ENCODE measurements around the gene STPG4.

The STPG4 gene

DNA sequence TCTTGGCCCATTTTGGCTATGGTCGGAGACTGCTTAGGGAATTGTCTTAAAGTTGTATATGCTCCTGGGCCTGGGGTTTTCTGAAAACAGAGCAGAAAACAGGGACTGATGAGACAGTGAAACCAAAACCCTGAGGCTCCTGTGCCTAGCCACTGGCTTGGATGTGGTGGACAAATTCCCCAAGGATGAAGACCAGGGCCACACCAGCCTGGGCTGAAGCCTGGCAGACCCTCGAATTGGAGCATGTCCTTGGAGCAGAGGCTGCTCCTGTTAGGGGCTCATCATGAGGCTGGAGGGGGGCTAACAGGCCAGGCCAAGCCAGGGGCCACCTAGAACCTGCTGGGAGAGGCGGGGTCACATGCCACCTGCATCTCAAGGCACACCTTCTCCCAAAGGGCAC is 68.1 kb downstream of the STPG4 start:
- no peak for DNase-seq (ENCODE audit: low spot score)

DNA sequence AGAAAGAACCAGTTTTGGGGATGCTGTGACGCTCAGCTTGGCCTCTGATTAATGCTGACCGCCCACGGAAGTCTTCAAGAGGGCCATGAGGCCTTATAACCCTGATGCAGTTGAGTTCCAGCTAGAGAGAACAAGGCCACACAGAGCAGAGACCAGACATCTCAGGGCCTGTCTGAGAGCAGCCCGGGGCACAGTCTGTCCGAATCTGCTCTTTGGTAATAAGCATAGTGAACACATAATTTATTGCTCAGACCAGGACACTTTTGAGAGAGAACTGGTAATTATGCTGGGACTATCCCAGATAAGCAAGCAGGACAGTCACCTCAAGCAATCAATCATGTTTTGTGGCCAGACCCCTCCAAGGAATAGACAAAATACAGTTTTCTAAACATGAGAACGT is 68.5 kb downstream of the STPG4 start:
- DNase-seq (ENCODE audit: low spot score), result no peak

- DNase-seq (ENCODE audit: low spot score), result no peak
Observed at GRCh38 chr2:47086054-47086471, 69.0 kb downstream of the STPG4 start.

DNA sequence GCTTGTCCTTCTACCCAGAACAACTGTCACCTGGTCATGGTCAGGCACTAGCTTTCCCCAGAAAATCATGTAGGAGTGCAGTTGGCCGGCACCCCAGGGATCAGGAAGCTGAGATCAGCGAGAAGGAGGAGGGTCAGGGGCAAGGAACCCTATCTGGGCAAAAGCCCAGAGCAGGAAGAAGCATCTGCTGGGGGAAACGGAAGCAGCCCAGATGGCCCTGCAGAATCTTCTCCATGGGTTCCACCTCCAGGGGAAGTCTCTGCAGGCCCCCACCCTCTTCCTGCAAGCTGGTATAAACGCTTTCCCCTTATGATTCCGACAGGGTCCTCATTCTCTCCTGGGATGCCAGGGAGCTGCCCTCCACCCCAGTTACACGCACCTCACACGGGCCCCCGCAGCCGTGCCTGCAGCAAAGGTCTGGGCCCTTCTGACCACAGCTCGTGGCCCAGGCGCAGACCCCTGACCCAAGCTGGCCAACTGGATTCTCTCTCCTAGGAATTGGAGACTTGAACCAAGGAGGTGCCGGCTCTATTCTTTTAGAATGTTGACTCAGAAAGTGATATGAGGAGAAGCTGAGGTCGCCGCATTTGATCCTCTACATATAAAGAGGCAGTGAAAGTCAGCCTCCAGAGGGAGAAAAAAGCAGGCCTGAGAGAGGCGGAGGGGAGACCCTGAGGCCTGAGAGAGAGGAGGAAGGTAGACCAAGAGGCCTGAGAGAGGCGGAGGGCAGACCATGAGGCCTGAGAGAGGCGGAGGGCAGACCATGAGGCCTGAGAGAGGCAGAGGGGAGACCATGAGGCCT is 71.0 kb downstream of the STPG4 start:
- DNase-seq (ENCODE audit: low spot score), result no peak

DNA sequence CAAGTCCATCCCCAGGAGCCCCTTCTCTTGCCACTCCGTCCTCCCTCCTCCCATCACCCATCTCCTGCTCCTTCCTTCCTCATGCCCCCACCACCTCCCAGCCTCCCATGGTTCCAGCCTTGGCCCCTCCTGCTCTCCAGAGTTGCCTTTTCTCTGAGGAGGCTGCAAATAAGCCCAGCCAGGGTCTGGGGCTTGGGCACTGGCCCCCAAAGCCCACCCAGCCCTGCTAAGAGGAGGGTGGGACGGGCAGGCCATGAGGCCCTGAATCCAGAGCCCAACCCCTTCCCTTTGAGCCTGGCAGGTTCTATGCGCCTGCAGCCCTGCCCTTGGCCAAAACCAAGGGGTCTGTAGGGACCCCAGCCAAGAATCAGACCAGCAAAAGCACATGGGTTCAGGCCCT is 71.6 kb downstream of the STPG4 start:
- no peak for DNase-seq (ENCODE audit: low spot score)

DNA sequence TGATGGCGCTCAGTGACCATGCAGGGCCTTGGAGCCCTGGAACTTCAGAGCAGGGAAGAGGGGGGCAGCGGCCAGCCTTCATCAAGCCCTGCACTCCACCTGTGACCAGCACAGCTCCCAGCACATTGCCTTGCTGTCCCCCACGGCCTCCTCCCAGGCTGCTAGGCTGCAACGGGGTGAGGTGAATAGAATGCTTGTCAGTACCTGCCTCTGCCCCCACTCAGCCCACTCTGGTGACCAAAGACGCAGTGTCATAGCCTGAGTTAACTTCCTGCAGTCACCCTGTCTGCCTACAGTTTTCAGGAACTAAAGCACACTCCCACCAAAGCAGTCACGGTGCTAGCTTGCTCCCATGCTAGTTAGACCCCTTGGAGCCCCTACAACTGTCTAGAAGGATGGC is 72.1 kb downstream of the STPG4 start:
- no peak for DNase-seq (ENCODE audit: low spot score)

DNA sequence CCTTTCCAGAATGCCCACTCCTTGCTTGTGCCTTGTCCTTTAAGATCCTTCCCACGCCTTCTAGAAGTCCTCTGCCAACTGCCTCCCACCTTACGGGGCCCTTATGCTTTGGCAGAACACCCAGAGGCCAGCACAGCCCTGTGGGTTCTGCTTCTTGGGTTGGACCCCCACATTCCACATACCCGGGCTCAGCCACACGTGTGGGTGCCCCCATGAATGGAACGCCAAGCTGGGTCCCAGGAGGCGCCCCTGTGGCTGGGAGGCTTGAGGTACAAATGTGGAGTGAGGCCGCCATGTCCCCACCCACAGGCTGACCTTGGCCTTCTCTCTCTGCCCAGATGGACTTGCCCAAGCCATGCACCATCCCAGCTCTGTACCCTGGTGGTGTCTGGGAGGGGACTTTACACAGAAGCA is 74.2 kb downstream of the STPG4 start:
- DNase-seq (ENCODE audit: low spot score), result no peak

GRCh38 chr2:47079515-47080412 is 75.3 kb downstream of the STPG4 start:
- no peak for DNase-seq (ENCODE audit: low spot score)

DNA sequence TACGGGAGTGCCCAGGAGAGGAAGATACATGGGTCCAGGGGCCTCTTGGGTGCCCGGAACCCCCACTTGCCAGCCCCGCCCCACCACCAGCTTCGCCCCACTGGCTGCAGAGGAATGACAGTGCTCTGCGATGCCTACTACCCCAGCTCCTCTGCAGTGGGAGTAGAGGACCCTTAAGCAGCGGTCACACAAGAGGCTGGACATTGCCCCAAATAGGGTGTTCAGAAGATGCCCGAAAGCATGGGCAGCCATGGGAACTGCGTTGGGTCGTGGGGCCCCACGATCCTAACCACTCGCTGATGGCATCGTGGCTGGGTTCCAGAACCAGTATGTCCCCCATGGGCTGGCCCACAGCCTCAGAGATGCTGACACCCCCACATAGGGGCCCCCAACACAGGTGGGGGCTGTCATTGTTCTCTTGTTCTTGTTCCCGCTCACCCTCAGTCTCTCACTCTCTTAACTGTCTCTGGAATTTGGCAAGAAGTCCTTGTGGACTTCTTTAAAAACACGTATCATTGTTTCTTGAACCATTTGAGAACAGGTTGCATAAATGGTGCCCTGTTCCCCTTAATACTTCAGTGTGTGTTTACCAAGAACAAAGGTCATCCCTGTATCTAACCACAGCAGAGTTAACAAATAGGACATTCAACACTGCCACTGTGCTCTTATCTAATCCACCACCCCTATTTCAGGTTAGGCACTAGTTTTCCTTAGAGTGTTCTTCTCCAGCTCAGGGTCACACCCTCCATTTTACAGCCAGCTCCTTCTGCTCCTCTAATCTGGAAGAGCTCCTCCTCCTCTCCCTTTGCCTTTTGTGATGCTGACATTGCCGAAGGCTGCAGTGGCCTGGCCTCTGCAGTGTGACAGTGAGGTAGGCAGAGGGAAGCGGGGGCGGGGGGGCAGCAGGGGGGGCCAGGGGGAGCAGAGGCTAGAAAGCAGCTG is 76.3 kb downstream of the STPG4 start:
- DNase-seq (ENCODE audit: low spot score), result no peak

DNA sequence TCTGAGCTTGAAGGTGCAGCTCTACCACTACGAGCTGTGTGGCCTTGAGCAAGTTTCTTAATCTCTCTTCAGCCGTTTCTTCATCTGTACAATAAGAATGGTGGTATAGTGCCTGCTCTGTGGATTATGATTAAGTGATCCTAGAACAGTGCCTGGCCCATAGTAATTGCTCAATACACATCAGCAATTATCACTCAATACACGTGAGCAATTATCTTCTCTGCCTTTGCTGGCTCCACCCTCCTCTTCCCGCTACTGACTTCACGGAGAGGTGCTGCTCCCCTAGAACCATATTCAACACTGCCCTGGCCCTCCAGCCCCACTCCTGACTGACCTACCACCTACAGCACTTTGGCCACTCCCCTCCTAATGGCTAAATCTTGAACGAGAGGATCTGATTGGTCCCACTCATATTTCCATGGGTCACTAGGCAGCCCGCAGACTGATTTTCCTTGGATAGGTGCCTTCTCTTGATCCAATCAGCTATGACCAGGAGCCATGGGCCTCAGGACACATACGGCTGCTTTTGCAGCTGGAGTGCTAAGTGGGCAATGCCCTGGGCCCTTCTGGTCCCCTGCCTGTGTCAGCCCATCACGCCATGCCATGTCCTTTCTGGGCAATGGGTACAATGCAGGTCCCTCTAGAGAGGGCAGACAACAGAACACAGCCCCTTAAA is 77.5 kb downstream of the STPG4 start:
- DNase-seq (ENCODE audit: low spot score), result no peak

DNA sequence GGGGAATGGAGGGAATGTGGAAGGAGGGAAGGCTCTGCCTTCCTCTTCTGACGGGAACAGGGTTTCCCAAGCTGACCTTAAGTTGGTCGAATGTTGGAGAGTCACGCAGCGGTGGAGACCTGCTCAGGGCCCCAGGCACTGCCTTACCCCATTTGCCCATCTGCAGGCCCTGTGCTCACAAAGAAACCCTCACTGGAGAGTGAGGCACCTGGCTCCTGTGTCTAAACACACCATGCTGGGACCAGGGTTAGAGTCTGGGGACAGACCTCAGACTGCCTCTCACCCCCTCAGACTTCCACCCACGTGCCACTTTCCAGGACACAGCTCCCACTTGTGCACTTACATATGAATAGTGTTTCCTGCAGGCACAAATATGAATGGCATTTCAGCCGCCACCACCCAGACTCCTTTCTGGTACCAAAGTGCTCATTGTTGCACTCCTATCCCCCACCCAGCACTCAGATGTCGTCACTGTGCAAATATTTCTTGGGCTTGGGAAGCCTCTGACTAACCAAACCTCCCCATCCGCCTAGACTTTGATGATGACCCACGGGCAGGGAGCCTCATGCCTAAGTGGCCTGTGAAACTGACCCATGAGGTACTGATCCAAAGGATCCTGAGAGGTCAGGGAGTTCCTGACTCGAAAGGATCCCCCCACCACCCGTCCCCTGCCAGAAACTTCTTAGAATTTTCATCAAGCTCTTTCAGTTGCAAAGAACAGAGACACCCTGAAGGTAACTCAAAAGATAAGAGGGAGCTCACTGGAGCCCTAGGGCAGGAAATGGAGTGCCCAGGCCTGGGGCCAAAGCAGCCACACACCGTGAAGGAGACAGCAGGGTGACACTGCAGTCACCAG is 78.3 kb downstream of the STPG4 start:
- peak; percentile 29 for DNase-seq (ENCODE audit: low spot score)

DNA sequence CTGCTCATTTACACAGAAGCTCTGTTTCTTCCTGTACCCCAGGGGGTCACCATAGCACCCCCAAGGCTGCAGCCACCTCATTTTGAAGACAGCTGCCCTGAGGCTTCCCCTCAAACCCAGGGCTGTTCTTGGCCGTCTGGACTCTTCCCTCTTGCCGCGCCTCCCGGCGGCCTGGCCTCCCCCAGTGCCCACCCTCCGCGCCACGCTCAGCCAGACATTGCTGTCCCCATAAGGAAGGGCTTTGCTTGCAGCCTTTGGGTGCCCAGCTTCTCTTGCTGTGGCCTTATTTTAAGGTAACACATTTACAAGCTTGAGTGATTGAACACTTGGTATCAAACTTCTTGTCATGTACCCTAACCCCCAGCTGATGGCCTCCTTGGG is 79.0 kb downstream of the STPG4 start:
- no peak for DNase-seq (ENCODE audit: low spot score)

DNA sequence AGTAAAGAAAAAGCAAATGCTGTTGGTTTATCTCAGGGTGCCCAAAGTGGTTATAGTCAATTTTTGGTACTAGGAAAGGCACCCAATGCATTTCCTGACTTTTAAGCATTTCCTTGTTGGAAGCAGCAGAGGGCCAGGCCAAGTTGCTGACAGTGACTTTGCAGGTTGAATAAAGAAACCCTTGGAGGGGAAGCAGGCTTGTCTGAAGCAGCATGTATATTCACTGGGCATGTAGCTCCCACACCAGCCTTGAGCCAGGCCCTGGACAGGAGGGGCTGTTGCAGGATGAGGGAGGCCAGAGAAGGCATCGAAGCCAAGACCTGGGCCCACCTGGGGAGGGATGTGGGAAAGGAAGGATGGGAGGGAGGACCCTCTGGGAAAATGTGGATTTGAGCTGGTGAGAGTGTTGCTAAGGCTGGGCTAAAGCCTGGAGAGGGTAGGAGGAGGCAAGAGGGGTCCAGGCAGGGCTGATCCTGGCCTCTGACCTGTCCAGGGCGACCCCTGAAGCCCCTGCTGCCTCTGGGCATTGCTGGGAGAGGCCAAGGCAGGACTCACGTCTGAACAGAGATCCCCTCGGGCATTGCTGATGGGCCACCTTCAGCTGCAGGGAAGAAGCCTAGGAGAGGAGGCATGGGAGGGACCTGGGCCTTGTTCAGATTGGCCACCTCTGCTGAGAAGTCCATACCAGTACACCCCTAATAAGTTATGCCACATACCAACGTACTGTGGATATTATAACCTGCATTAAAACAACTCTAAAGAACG is 79.6 kb downstream of the STPG4 start:
- no peak for DNase-seq (ENCODE audit: low spot score)

GRCh38 chr2:47074691-47075090 is 80.4 kb downstream of the STPG4 start:
- no peak for DNase-seq (ENCODE audit: low spot score)

- DNase-seq (ENCODE audit: low spot score), result no peak
Observed at GRCh38 chr2:47073641-47074040, 81.5 kb downstream of the STPG4 start.

- DNase-seq (ENCODE audit: low spot score), result no peak
Observed at GRCh38 chr2:47073217-47073616, 81.9 kb downstream of the STPG4 start.

DNA sequence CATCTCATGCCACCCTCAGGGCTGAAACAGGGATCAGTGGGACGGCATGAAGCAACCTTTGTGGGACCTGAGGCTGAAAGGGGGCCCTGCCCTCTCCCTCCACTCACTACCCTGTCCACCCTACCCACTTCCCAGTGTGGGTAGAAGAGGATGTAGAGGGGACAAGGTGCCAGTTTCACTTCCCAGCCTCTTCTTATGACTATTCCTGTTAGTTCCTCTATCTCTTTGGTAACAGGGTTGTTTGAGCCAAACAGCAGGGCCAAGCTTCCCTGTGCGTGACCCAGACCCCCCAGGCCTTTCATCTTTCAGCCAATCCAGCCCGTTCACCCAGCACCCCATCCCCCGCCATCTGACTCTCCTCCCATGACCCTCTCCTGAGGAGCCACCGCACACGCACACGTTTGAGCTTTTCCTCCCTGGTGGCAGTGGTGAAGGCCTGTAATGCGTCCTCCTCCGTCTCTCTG is 82.3 kb downstream of the STPG4 start:
- DNase-seq (ENCODE audit: low spot score), result no peak

DNA sequence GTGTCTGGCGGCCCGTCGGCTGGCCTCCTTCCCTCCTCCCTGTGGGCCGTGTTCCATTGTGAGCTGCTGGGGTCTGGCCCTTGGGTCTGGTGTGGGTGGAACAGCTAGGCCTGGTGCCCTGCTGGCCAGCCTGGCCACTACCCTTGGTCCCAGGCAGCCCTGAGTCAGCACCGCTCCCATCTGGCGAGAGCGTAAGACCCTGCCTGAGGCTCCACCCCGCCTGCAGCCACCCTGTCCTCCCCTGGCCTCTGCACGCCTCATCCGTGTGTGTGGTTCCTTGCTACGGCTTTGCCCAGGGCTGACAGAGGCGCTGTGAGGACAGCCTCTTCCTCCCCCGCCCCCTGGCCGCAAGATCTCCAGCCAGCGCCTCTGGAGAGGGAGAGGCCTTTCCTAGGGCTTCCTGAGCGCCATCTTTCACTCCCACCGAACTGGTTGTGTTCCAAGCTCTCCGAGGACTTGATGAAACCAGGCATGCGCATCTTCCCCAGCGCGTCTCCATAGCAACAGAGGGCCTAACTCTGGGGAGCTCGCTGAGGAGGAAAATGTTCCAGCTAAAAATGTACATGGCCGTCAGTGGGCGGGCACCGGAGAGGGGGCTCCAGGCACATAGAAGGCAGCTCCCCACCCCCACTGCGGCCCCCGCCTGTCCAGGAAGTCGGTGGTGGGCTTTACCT is 83.0 kb downstream of the STPG4 start:
- DNase-seq (ENCODE audit: low spot score), result no peak
